K562 (cell line): ENCODE data around the gene ZDHHC14. TPM values are rescaled to one million over a fixed set of nuclear protein-coding genes. Genes with fewer than 3 reads are reported as not detected.
A peak's percentile ranks its signal among the peaks of the same experiment; 100 is the strongest.

ENCODE experiments used
- ATAC-seq: fragments of 200-7000 bp; cut with Tn5 transposase; 3 replicates; pipeline ENCODE4 v1.9.1; 2020; ENCODE audit warnings: moderate library complexity
- BruUV-seq: library from RNA; stranded (reverse); fragments of 400-500 nt; replicated peaks from 2 replicates; lab custom pipeline; 2021; lab: Mats Ljungman, UMichigan
- CTCF ChIA-PET: fragments of 300-600 bp; formaldehyde crosslinking; extraction: SDS; loops from one replicate; lab custom pipeline; 2021; ENCODE audit warnings: low intra/inter-chr PET ratio; lab: Yijun Ruan, JAX
- POLR2A ChIA-PET: fragments of 300-600, 350-650 bp; sonication (Branson Sonifier 250); formaldehyde crosslinking; extraction: SDS; loops from one replicate; lab custom pipeline; 2021; ENCODE audit warnings: antibody characterized with exemption, inconsistent platforms; lab: Yijun Ruan, JAX
- DNase-seq, 4 experiments: peaks; one replicate each; pipeline versions ENCODE4 v3.0.0 to v3.0.0-alpha.2; 2011 to 2018; ENCODE audit warnings: low spot score in 3 of 4, mixed read lengths in 3 of 4; ENCODE audit errors: extremely low read depth in 1 of 4
- FAIRE-seq: peaks from 2 replicates; lab custom pipeline; 2011; peaks lifted over from hg19 to GRCh38; lab: Jason Lieb, UNC
- H2AFZ ChIP-seq: 2 replicates; pipeline ENCODE4 v1.6.0; 2011; ENCODE audit warnings: low read depth, low read length, control low read depth, inconsistent platforms
- H3K27ac ChIP-seq: fragments of 200-600 bp; 3 replicates; pipeline ENCODE4 v1.8.0; 2011; ENCODE audit warnings: low read depth, mild to moderate bottlenecking, control low read depth, inconsistent platforms, low read length, moderate library complexity, mixed read lengths; ENCODE audit errors: extremely low read depth
- H3K27me3 ChIP-seq, 2 experiments: fragments of 300-600 bp in 1 of 2; 2 replicates in 1 of 2; 3 replicates in 1 of 2; pipeline versions ENCODE4 v1.6.0 to v1.8.0; 2011; ENCODE audit warnings: inconsistent platforms in 2 of 2, low read length in 2 of 2, mild to moderate bottlenecking in 1 of 2, mixed read lengths in 1 of 2, moderate library complexity in 1 of 2; ENCODE audit not compliant: control insufficient read depth in 2 of 2, insufficient read depth in 2 of 2
- H3K36me3 ChIP-seq: fragments of 300-600 bp; 3 replicates; pipeline ENCODE4 v1.8.0; 2011; ENCODE audit warnings: mild to moderate bottlenecking, low read length, inconsistent platforms; ENCODE audit not compliant: control insufficient read depth, insufficient read depth
- H3K4me1 ChIP-seq, 2 experiments: fragments of 200-600 bp in 1 of 2; replicated peaks in 1 of 2; 2 replicates in 1 of 2; 3 replicates in 1 of 2; pipeline versions ENCODE4 v1.5.1 to v1.8.0; 2011; ENCODE audit warnings: inconsistent platforms in 2 of 2, low read length in 2 of 2, mild to moderate bottlenecking in 1 of 2, mixed read lengths in 1 of 2, moderate library complexity in 1 of 2; ENCODE audit not compliant: control insufficient read depth in 2 of 2, insufficient read depth in 2 of 2
- H3K4me2 ChIP-seq: 2 replicates; pipeline ENCODE4 v1.6.1; 2011; ENCODE audit warnings: low read length, control low read depth, inconsistent platforms, mixed read lengths; ENCODE audit not compliant: insufficient read depth
- H3K4me3 ChIP-seq: fragments of 200-600 bp; sonication (generic), shearing (Covaris generic); 2 replicates; pipeline ENCODE4 v1.5.1; 2016; ENCODE audit warnings: control low read depth, inconsistent platforms
- H3K79me2 ChIP-seq: fragments of 200-600 bp; 3 replicates; pipeline ENCODE4 v1.8.0; 2011; ENCODE audit warnings: low read length, inconsistent platforms; ENCODE audit not compliant: control insufficient read depth, insufficient read depth
- H3K9ac ChIP-seq, 2 experiments: 2 replicates each; pipeline versions ENCODE4 v1.6.0 to v1.6.1; 2011; ENCODE audit warnings: low read depth in 2 of 2, low read length in 2 of 2, control low read depth in 1 of 2, inconsistent platforms in 1 of 2, mild to moderate bottlenecking in 1 of 2, mixed read lengths in 1 of 2; ENCODE audit not compliant: insufficient read depth in 1 of 2
- H3K9me1 ChIP-seq: one replicate; pipeline ENCODE4 v1.6.0; 2011; ENCODE audit warnings: inconsistent platforms, mild to moderate bottlenecking, low read length, moderate library complexity; ENCODE audit not compliant: control insufficient read depth, insufficient read depth
- H3K9me3 ChIP-seq: replicated peaks from 2 replicates; pipeline ENCODE4 v1.5.1; 2011; ENCODE audit warnings: low read depth, low read length, inconsistent platforms; ENCODE audit not compliant: control insufficient read depth, insufficient read depth
- H4K20me1 ChIP-seq: replicated peaks from 2 replicates; pipeline ENCODE4 v1.6.1; 2011; ENCODE audit warnings: low read length, inconsistent platforms, mixed read lengths; ENCODE audit not compliant: control insufficient read depth, insufficient read depth
- CAMTA2 ChIP-seq: fragments of 250-450 bp; sonication (Bioruptor Pico); conservative IDR thresholded peaks from 2 replicates; pipeline ENCODE4 v1.5.1; 2022
- CTCF ChIP-seq, 3 experiments: IDR thresholded peaks in 2 of 3; conservative IDR thresholded peaks in 1 of 3; 2 replicates each; pipeline ENCODE4 v1.5.1; 2011 to 2012; ENCODE audit warnings: low read length in 3 of 3, mild to moderate bottlenecking in 3 of 3, control low read depth in 2 of 3, improper control_type of control experiment in 1 of 3, inconsistent platforms in 1 of 3, low read depth in 1 of 3, mixed read lengths in 1 of 3, moderate library complexity in 1 of 3; ENCODE audit not compliant: insufficient read depth in 2 of 3
- MEIS2 ChIP-seq: fragments of 450-650 bp; IDR thresholded peaks from 2 replicates; pipeline ENCODE4 v1.6.1; 2014; ENCODE audit warnings: mild to moderate bottlenecking; ENCODE audit not compliant: partially characterized antibody
- NFIC ChIP-seq: fragments of 450-650 bp; IDR thresholded peaks from 2 replicates; pipeline ENCODE4 v1.6.1; 2017; ENCODE audit warnings: mild to moderate bottlenecking, inconsistent platforms
- PKNOX1 ChIP-seq: fragments of 450-650 bp; IDR thresholded peaks from 2 replicates; pipeline ENCODE4 v1.6.1; 2016
- PTTG1 ChIP-seq: fragments of 450-650 bp; IDR thresholded peaks from 2 replicates; pipeline ENCODE4 v1.6.1; 2016; ENCODE audit warnings: low read depth, mild to moderate bottlenecking, missing genetic modification characterization, missing compliant biosample characterization
- SETDB1 ChIP-seq: IDR thresholded peaks from one replicate; pipeline ENCODE4 v1.6.1; 2012; ENCODE audit warnings: low read length, control low read depth, inconsistent platforms
- SREBF1 ChIP-seq: fragments of 150-350 bp; IDR thresholded peaks from 2 replicates; pipeline ENCODE4 v1.6.1; 2014; ENCODE audit warnings: antibody characterized with exemption, low read depth, low read length, borderline replicate concordance
- ZNF134 ChIP-seq: fragments of 250-450 bp; sonication (Bioruptor Pico); conservative IDR thresholded peaks from 2 replicates; pipeline ENCODE4 v1.4.0; 2020
- ZNF277 ChIP-seq: fragments of 250-450 bp; sonication (Bioruptor Pico); IDR thresholded peaks from 2 replicates; pipeline ENCODE4 v1.8.0; 2022; ENCODE audit warnings: inconsistent platforms, mild to moderate bottlenecking, moderate library complexity, borderline replicate concordance
- ZNF280B ChIP-seq: fragments of 250-450 bp; sonication (Bioruptor Pico); IDR thresholded peaks from 2 replicates; pipeline ENCODE4 v1.5.1; 2021; ENCODE audit warnings: mild to moderate bottlenecking
- ZNF512 ChIP-seq: IDR thresholded peaks from 2 replicates; pipeline ENCODE4 v1.6.1; 2016; ENCODE audit warnings: missing genetic modification characterization, missing compliant biosample characterization
- WGBS: fragments of 100-300 bp; shearing (Covaris generic); methylation state at CpG from one replicate; pipeline ENCODE4 v1.1.6; 2016; ENCODE audit warnings: low coverage, mixed read lengths; ENCODE audit not compliant: insufficient coverage; ENCODE audit errors: missing lambda C conversion rate; 5-methylcytosine and 5-hydroxymethylcytosine counted together
- in situ Hi-C: fragments of 300-500 bp; cut with MboI; formaldehyde crosslinking; loops from 4 replicates; pipeline ENCODE4 v1.15.0; 2018; ENCODE audit warnings: inconsistent platforms, mixed read lengths
- intact Hi-C: fragments of 100-400 bp; cut with micrococcal nuclease; formaldehyde crosslinking; loops from 2 replicates; pipeline ENCODE4 v1.14.2; 2022
- polyA plus RNA-seq, 8 experiments: library from polyadenylated mRNA; depleted of rRNA in 4 of 8; stranded (reverse) in 5 of 8; unstranded in 3 of 8; fragments of >200 nt; fragmentation: Nextera tagmentation in 2 of 8; fragmentation: Illumina TruSeq in 1 of 8; extraction: Ambion mirVana in 2 of 8; extraction: Trizol in 1 of 8; gene quantifications; 2 replicates each; pipeline versions ENCODE4 v1.2.1 to v1.2.3, GENCODE V29; 2011 to 2014; ENCODE audit warnings: inconsistent platforms in 1 of 8, missing spikeins in 1 of 8
- total RNA-seq, 7 experiments: library from RNA; depleted of rRNA in 6 of 7; stranded (reverse); fragments of >200 nt in 6 of 7; fragmentation: Illumina TruSeq in 2 of 7; extraction: Trizol in 2 of 7; gene quantifications; 2 replicates each; pipeline versions ENCODE4 v1.2.1 to v1.2.3, GENCODE V29; 2011 to 2021; ENCODE audit warnings: low replicate concordance in 1 of 7

The ZDHHC14 gene
- total and polyA plus RNA-seq, 9 of the 15 experiments (the other 6 are each of a cell fraction or from before 2014, with no cell fraction given): 0.92 to 23.1 (median 13.8) TPM

GRCh38 chr6:157614026-157614568 lies 233.1 kb downstream of the ZDHHC14 start:
- no TSS peak for BruUV-seq
- DNase-seq (no peak), ATAC-seq (peak; percentile 65), FAIRE-seq (peak; percentile 46)
- H3K27ac ChIP-seq: no peak overlapping the region
- in situ Hi-C loops (no loop called here), intact Hi-C loops (loop anchor here (2.0 to 5.0 kb wide), 2 partner anchors 53 to 292 kb away; partner anchors contain the start of gene TMEM242)
- no peaks in the 10 kb centered on the region for H3K27me3 ChIP-seq
- H3K9me3 ChIP-seq: no peaks in the 10 kb centered on the region
- POLR2A ChIA-PET: interaction anchor here (0.5 to 2.9 kb wide), 4 partner anchors 8 to 191 kb away, joined by 3 to 12 read pairs (median 4); no protein-coding TSS in a partner anchor
- H2AFZ ChIP-seq: no peak overlapping the region
- no peak overlapping the region for H3K4me2 ChIP-seq
- H3K9ac ChIP-seq: no peak overlapping the region
- no peaks in the 10 kb centered on the region for H4K20me1 ChIP-seq
- no peaks in the 10 kb centered on the region for H3K79me2 ChIP-seq
- 90% methylated on average over 5 of the region's 5 CpGs for WGBS
- H3K9me1 ChIP-seq: no peaks in the 10 kb centered on the region
- no peak overlapping the region for H3K4me3 ChIP-seq
- peaks cover 7 to 18% of the 10 kb centered on the region in 2 experiments; a peak in 4 of 5 replicates for H3K4me1 ChIP-seq
- H3K36me3 ChIP-seq: no peaks in the 10 kb centered on the region
- CTCF ChIA-PET: interaction anchor here (0.6 to 1.0 kb wide), 2 partner anchors 297 to 300 kb away, joined by 3 to 6 read pairs; no protein-coding TSS in a partner anchor
- TF ChIP-seq MEIS2: peak; percentile 65
- no peak for TF ChIP-seq ZNF280B
- no peak for TF ChIP-seq SREBF1
- peak; percentile 7; the same call in 1 of the 2 replicates for TF ChIP-seq PKNOX1
- no peak for TF ChIP-seq SETDB1
- TF ChIP-seq CAMTA2 (CRISPR knock-in tag): no peak
- no peak for TF ChIP-seq ZNF134 (CRISPR knock-in tag)
- TF ChIP-seq NFIC: no peak
- TF ChIP-seq ZNF512 (tag): no peak
- TF ChIP-seq ZNF277 (CRISPR knock-in tag): no peak
- no peak for TF ChIP-seq PTTG1 (tag)
- TF ChIP-seq CTCF (IDR thresholded peaks at IDR 0.05 in 2 of 3, conservative IDR thresholded peaks at IDR 0.05 in 1 of 3; ENCODE audit: insufficient read depth in 2 of 3, low read depth in 1 of 3, low read length in 3 of 3): peak; percentile 11 to 43 (median 31); a peak in 3 of 6 replicates
